DOHH2 (cell line): ENCODE results near the gene IQSEC3.
"Not testable (repeated sequence)": the region's sequence is repeated elsewhere in the genome, so short reads cannot be mapped to it uniquely, and the experiment has no call there.

ENCODE experiments used
- H3F3A ChIP-seq: fragments of 200-600 bp; sonication (generic), shearing (Covaris generic); 2 replicates; pipeline ENCODE4 v1.6.0; 2016; ENCODE audit warnings: antibody characterized with exemption, mild to moderate bottlenecking; ENCODE audit not compliant: control insufficient read depth, insufficient read depth
- H3K27ac ChIP-seq: fragments of 200-600 bp; sonication (generic); 2 replicates; pipeline ENCODE4 v1.5.1; 2014; ENCODE audit warnings: low read depth, mild to moderate bottlenecking, low read length, moderate library complexity
- H3K27me3 ChIP-seq: fragments of 200-600 bp; sonication (generic); 2 replicates; pipeline ENCODE4 v1.6.1; 2014; ENCODE audit warnings: mild to moderate bottlenecking, low read length, mixed read lengths; ENCODE audit not compliant: control insufficient read depth
- H3K36me3 ChIP-seq: fragments of 200-600 bp; sonication (generic); 2 replicates; pipeline ENCODE4 v1.6.1; 2014; ENCODE audit warnings: mild to moderate bottlenecking, low read length, moderate library complexity, mixed read lengths; ENCODE audit not compliant: control insufficient read depth
- H3K4me1 ChIP-seq: fragments of 200-600 bp; sonication (generic); 2 replicates; pipeline ENCODE4 v1.6.1; 2014; ENCODE audit warnings: mild to moderate bottlenecking, low read length, mixed read lengths; ENCODE audit not compliant: control insufficient read depth
- H3K4me2 ChIP-seq: fragments of 200-600 bp; sonication (generic); 2 replicates; pipeline ENCODE4 v1.6.0; 2014; ENCODE audit warnings: mild to moderate bottlenecking, low read length, moderate library complexity
- H3K4me3 ChIP-seq: fragments of 200-600 bp; sonication (generic); 2 replicates; pipeline ENCODE4 v1.5.1; 2014; ENCODE audit warnings: mild to moderate bottlenecking, low read length, mixed read lengths
- H3K79me2 ChIP-seq: fragments of 200-600 bp; sonication (generic); 2 replicates; pipeline ENCODE4 v1.6.1; 2014; ENCODE audit warnings: mild to moderate bottlenecking, low read length, mixed read lengths; ENCODE audit not compliant: control insufficient read depth
- H3K9me2 ChIP-seq: fragments of 200-600 bp; sonication (generic); replicated peaks from 2 replicates; pipeline ENCODE4 v1.6.1; 2014; ENCODE audit warnings: mild to moderate bottlenecking, low read length, mixed read lengths; ENCODE audit not compliant: control insufficient read depth
- H3K9me3 ChIP-seq: fragments of 200-600 bp; sonication (generic); 2 replicates; pipeline ENCODE4 v1.6.1; 2014; ENCODE audit warnings: antibody characterized with exemption, low read length, mixed read lengths; ENCODE audit not compliant: control insufficient read depth, insufficient read depth
- H4K20me1 ChIP-seq: fragments of 200-600 bp; sonication (generic); 2 replicates; pipeline ENCODE4 v1.6.0; 2014; ENCODE audit warnings: low read depth, mild to moderate bottlenecking, antibody characterized with exemption, low read length, moderate library complexity; ENCODE audit not compliant: control insufficient read depth, insufficient read depth

The IQSEC3 gene

DNA sequence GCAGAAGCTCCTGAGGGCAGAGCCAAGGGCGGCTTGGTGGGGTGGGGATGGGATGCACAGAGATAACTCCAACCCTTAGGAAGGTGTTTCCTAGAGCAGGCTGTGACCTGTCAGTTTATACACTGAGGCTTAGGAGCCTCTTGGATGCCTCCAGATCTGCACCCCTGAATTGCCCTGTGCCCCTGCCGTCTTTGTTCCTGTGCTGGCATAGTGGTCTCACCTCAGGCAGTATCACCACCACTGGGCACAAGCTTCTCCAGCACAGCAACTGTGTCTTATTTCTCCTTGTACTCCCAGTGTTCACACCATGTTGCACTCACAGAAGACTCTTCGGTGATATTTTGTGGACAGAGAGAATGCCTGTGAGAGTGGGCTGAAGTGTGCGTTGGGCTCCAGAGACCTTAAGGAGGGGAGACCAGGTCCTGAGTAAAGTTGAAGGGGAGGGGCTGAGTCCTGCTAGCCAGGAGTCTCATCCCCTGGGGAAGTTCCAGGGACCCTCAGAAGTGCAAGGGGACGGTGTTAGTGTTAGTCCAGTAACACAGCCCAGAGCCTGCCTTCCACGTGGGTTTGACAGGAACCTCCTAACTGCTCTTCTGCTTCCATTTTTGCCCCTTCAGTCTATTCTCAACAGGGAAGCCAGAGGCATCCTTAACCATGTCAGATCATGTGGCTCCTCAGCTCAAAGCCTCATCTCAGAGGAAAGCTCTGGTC lies 26.9 kb upstream of the IQSEC3 start:
- H3K4me1 ChIP-seq, H4K20me1 ChIP-seq, H3K4me2 ChIP-seq, H3K27ac ChIP-seq, H3F3A ChIP-seq, H3K9me3 ChIP-seq, H3K79me2 ChIP-seq, H3K36me3 ChIP-seq, H3K4me3 ChIP-seq, H3K9me2 ChIP-seq, H3K27me3 ChIP-seq: not testable (repeated sequence)

DNA sequence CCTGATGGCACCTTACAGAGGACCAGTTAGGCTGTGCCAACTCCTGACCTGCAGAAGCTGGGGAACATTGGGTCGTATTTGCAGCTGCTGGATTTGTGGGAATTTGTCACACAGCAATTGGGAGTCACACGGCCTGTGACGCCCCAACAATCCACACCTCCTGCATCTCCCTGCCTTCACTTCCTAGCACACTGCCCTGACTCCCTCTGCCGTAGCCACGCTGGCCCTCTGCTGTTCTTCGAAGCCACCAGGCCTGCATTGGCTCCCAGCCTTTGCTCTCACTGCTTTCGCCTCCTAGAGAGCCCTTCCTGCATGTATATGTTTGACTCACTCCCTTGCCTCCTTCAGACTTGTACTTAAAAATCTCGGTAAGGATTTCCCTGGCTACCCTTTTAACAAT lies 22.2 kb upstream of the IQSEC3 start:
- not testable (repeated sequence) for H3K4me1 ChIP-seq, H3K36me3 ChIP-seq, H3K4me3 ChIP-seq

DNA sequence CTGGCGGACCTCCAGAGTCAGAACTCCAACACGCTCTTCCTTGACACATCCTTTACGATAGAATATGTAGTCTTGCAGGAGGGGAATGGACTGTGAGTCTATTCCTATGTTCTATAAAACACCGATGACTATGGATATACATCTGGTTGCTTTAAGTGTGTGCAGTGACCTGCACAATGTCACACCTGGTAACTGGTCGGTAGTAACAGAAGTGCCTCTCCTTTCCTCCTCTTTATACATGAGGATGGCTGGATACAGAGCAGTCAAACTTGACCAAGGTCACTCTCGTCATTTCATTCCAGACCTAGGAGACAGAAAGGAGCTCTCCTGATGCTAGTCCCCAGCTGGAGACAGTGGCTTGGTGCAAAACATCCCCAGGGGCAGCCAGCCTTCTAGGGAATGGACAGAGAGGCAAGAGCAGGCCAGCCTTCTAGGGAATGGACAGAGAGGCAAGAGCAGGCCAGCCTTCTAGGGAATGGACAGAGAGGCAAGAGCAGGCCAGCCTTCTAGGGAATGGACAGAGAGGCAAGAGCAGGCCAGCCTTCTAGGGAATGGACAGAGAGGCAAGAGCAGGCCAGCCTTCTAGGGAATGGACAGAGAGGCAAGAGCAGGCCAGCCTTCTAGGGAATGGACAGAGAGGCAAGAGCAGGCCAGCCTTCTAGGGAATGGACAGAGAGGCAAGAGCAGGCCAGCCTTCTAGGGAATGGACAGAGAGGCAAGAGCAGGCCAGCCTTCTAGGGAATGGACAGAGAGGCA lies 21.2 kb upstream of the IQSEC3 start:
- not testable (repeated sequence) for H3K4me3 ChIP-seq, H3K27me3 ChIP-seq, H3K4me2 ChIP-seq, H4K20me1 ChIP-seq, H3K36me3 ChIP-seq, H3K9me2 ChIP-seq, H3K27ac ChIP-seq, H3K79me2 ChIP-seq, H3K4me1 ChIP-seq, H3F3A ChIP-seq, H3K9me3 ChIP-seq

More for the DNA sequence above, 22.2 kb upstream of the IQSEC3 start:
- H3K27me3 ChIP-seq, H3F3A ChIP-seq, H3K9me2 ChIP-seq, H4K20me1 ChIP-seq, H3K27ac ChIP-seq, H3K79me2 ChIP-seq, H3K9me3 ChIP-seq, H3K4me2 ChIP-seq: not testable (repeated sequence)

DNA sequence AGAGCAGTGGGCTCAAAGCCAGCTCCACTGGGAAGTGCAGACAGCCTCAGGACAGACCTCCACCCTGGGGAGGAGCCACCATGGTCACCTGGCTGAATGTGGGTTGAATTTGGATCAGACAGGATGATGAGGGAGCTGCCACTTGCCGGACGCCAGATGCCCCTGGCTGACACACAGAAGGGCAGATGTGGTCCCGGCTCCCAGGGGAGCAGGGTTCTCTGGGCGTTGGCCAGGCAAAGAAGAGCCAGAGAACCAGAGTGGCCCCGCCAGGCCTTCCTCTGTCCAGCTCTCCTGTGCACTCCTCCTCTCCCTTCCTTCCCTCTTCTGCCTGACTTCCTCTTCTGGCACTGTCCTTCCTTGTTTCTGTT lies 20.6 kb upstream of the IQSEC3 start:
- H3K4me2 ChIP-seq, H3K4me1 ChIP-seq, H4K20me1 ChIP-seq, H3K36me3 ChIP-seq, H3F3A ChIP-seq, H3K4me3 ChIP-seq, H3K9me2 ChIP-seq, H3K27me3 ChIP-seq, H3K27ac ChIP-seq, H3K9me3 ChIP-seq, H3K79me2 ChIP-seq: not testable (repeated sequence)

DNA sequence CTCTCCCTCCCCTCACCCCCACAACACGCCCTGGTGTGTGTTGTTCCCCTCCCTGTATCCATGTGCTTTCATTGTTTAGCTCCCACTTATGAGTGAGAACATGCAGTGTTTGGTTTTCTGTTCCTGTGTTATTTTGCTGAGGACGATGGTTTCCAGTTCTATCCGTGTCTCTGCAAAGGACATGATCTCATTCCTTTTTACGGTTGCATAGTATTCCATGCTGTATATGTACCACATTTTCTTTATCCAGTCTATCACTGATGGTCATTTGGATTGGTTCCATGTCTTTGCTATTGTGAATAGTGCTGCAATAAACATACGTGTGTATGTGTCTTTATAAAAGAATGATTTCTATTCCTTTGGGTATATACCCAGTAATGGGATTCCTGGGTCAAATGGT lies 20.0 kb upstream of the IQSEC3 start:
- H3K4me3 ChIP-seq, H3K36me3 ChIP-seq, H3F3A ChIP-seq, H4K20me1 ChIP-seq, H3K9me2 ChIP-seq, H3K27me3 ChIP-seq, H3K9me3 ChIP-seq, H3K4me1 ChIP-seq, H3K27ac ChIP-seq, H3K4me2 ChIP-seq, H3K79me2 ChIP-seq: not testable (repeated sequence)

DNA sequence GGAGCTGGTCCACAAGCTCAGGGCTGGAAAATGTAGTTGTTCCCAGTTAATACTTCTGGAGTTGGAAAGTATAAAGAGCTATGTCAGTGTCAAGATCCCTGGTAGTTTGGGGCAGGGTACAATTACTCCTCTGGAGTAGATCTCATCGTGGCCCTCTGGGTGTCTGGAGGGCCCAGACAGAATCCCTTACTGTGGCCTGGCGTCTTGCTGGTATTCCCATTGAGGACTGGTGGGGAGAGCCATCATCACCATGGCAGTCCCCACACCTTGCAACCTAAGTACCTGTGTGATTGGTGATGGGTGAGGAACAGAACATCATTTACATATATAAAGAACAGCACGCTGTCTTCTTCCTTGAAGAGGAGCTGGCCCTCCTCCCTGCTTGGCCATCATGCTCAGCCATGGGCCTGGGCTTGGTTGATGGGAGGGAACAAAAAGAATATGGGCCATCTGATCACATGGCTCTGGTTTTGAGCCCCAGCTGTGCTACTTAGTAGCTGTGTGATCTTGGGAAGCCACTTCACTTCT lies 18.8 kb upstream of the IQSEC3 start:
- not testable (repeated sequence) for H3K9me3 ChIP-seq, H3K27me3 ChIP-seq

DNA sequence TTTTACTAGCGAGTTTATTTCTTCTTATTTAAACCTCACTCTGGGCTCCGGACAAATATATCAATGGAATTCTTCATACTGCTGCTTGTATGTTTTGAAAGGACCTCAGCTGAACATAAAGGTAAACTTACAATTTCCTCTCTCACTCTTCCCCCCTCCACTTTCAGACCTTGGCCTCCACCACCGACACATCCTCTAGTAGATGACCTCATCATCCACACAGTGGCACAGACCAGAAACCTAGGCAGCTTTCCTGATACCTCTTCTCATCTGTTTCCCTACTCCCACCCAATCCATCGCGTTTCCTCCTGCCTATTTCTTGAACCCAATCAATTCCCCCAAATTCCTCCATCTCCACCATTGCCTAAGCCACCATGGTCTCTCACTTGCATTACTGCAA lies 17.4 kb upstream of the IQSEC3 start:
- not testable (repeated sequence) for H3K27me3 ChIP-seq, H3K9me3 ChIP-seq, H3K79me2 ChIP-seq, H3K9me2 ChIP-seq, H3K36me3 ChIP-seq, H3K27ac ChIP-seq, H3K4me2 ChIP-seq, H4K20me1 ChIP-seq, H3K4me1 ChIP-seq, H3F3A ChIP-seq, H3K4me3 ChIP-seq

More for the DNA sequence above, 18.8 kb upstream of the IQSEC3 start:
- not testable (repeated sequence) for H3K4me3 ChIP-seq, H3K9me2 ChIP-seq, H3K4me1 ChIP-seq, H3K27ac ChIP-seq, H4K20me1 ChIP-seq, H3K79me2 ChIP-seq, H3K36me3 ChIP-seq, H3F3A ChIP-seq, H3K4me2 ChIP-seq

DNA sequence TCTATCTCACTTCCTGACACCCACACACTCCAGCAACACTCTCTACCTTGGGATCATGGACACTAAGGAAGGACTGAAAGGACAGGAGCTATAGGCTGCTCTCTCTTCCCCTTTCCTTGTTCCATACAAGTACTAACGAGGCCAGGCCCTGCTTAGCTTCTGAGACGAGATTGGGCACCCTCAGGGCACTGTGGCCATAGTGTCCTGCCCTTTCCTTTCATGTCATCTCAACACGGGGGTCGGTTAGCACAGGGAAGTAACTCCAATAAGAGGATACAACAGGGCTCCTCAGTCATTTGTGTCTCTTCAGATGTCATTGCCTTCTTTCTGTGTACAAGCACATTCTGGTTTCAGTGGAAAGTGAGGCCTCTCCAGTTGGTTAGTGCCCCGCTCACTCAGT lies 15.5 kb upstream of the IQSEC3 start:
- H3K27ac ChIP-seq, H3K4me3 ChIP-seq, H4K20me1 ChIP-seq: not testable (repeated sequence)

More for the DNA sequence above, 15.5 kb upstream of the IQSEC3 start:
- not testable (repeated sequence) for H3K36me3 ChIP-seq, H3K4me2 ChIP-seq, H3K79me2 ChIP-seq, H3K9me3 ChIP-seq, H3K4me1 ChIP-seq, H3K9me2 ChIP-seq, H3F3A ChIP-seq
- peaks cover 16% of the 10 kb centered on the region for H3K27me3 ChIP-seq
